HEK293 (cell line): ENCODE results near the gene RPS19BP1.

ENCODE experiments used
- CTCF ChIA-PET: fragments of 350-600 bp; formaldehyde crosslinking; extraction: SDS; loops from one replicate; lab custom pipeline; 2021; ENCODE audit warnings: antibody characterized with exemption; lab: Yijun Ruan, JAX
- POLR2A ChIA-PET: fragments of 300-600 bp; formaldehyde crosslinking; extraction: SDS; loops from one replicate; lab custom pipeline; 2020; ENCODE audit warnings: antibody characterized with exemption, inconsistent platforms; lab: Yijun Ruan, JAX
- H3K27ac ChIP-seq: fragments of 200-500 bp; sonication (Bioruptor generic); 2 replicates; pipeline ENCODE4 v1.5.1; 2014; ENCODE audit warnings: low read depth, low read length, control low read depth, inconsistent platforms; ENCODE audit errors: extremely low read depth
- H3K36me3 ChIP-seq, 2 experiments: fragments of 200-500 bp in 1 of 2; sonication (Bioruptor generic) in 1 of 2; 1 replicate in 1 of 2; 2 replicates in 1 of 2; pipeline ENCODE4 v1.5.1; 2014 to 2017; ENCODE audit warnings: inconsistent platforms in 2 of 2, low read length in 2 of 2; ENCODE audit not compliant: control insufficient read depth in 2 of 2, insufficient read depth in 1 of 2
- H3K4me1 ChIP-seq: fragments of 200-500 bp; sonication (Bioruptor generic); 2 replicates; pipeline ENCODE4 v1.5.1; 2014; ENCODE audit warnings: mild to moderate bottlenecking, low read length, inconsistent platforms; ENCODE audit not compliant: control insufficient read depth, insufficient read depth
- H3K4me3 ChIP-seq: 2 replicates; pipeline ENCODE4 v1.5.1; 2011; ENCODE audit warnings: low read depth, mild to moderate bottlenecking, control low read depth, low read length, moderate library complexity
- H3K9me3 ChIP-seq: fragments of 200-500 bp; sonication (Bioruptor generic); 2 replicates; pipeline ENCODE4 v1.5.1; 2014; ENCODE audit warnings: low read depth, low read length, inconsistent platforms; ENCODE audit not compliant: control insufficient read depth, insufficient read depth
- ATF2 ChIP-seq: fragments of 450-650 bp; formaldehyde crosslinking; IDR thresholded peaks from 2 replicates; pipeline ENCODE4 v1.5.1; 2016; ENCODE audit warnings: missing biosample characterization, missing genetic modification characterization, low read depth
- BCL11B ChIP-seq: fragments of 450-650 bp; formaldehyde crosslinking; IDR thresholded peaks from 2 replicates; pipeline ENCODE4 v1.5.1; 2016; ENCODE audit warnings: low read depth, missing biosample characterization, missing genetic modification characterization
- HOXC10 ChIP-seq: sonication (generic); formaldehyde crosslinking; IDR thresholded peaks from 2 replicates; pipeline ENCODE4 v1.8.1; 2023; ENCODE audit warnings: mild to moderate bottlenecking, missing genetic modification reagents
- IKZF3 ChIP-seq: fragments of 450-650 bp; IDR thresholded peaks from 2 replicates; pipeline ENCODE4 v1.5.0; 2018; ENCODE audit warnings: missing biosample characterization, mild to moderate bottlenecking, missing genetic modification characterization, moderate library complexity
- PRDM1 ChIP-seq: fragments of 450-650 bp; formaldehyde crosslinking; IDR thresholded peaks from 2 replicates; pipeline ENCODE4; 2016; ENCODE audit warnings: missing biosample characterization, missing genetic modification characterization
- RBAK ChIP-seq: fragments of 450-650 bp; formaldehyde crosslinking; IDR thresholded peaks from 2 replicates; pipeline ENCODE4 v1.5.1; 2016; ENCODE audit warnings: missing biosample characterization, missing genetic modification characterization
- SALL2 ChIP-seq: fragments of 450-650 bp; formaldehyde crosslinking; IDR thresholded peaks from 2 replicates; pipeline ENCODE4 v1.5.0; 2017; ENCODE audit warnings: missing biosample characterization, mild to moderate bottlenecking, missing genetic modification characterization, borderline replicate concordance
- TRIM28 ChIP-seq: IDR thresholded peaks from 2 replicates; pipeline ENCODE4 v1.6.1; 2011; ENCODE audit warnings: low read length, control low read depth, borderline replicate concordance
- YY2 ChIP-seq: fragments of 450-650 bp; formaldehyde crosslinking; IDR thresholded peaks from 2 replicates; pipeline ENCODE4 v1.5.1; 2016; ENCODE audit warnings: missing biosample characterization, missing genetic modification characterization
- ZBTB17 ChIP-seq: fragments of 450-650 bp; formaldehyde crosslinking; IDR thresholded peaks from 2 replicates; pipeline ENCODE4 v1.5.1; 2016; ENCODE audit warnings: missing biosample characterization, missing genetic modification characterization
- ZNF121 ChIP-seq: fragments of 450-650 bp; formaldehyde crosslinking; IDR thresholded peaks from 2 replicates; pipeline ENCODE4 v1.5.1; 2016; ENCODE audit warnings: missing biosample characterization, missing genetic modification characterization
- ZNF280D ChIP-seq: fragments of 450-650 bp; formaldehyde crosslinking; IDR thresholded peaks from 2 replicates; pipeline ENCODE4 v1.5.1; 2016; ENCODE audit warnings: missing biosample characterization, missing genetic modification characterization
- ZNF292 ChIP-seq: fragments of 450-650 bp; formaldehyde crosslinking; IDR thresholded peaks from 2 replicates; pipeline ENCODE4 v1.5.1; 2016; ENCODE audit warnings: low read depth, missing biosample characterization, missing genetic modification characterization, borderline replicate concordance
- ZNF366 ChIP-seq: fragments of 450-650 bp; formaldehyde crosslinking; conservative IDR thresholded peaks from 2 replicates; pipeline ENCODE4 v1.5.1; 2016; ENCODE audit warnings: missing biosample characterization, missing genetic modification characterization
- ZNF37A ChIP-seq: fragments of 450-650 bp; IDR thresholded peaks from 2 replicates; pipeline ENCODE4 v1.5.1; 2018; ENCODE audit warnings: missing biosample characterization, missing genetic modification characterization
- ZNF600 ChIP-seq: fragments of 450-650 bp; formaldehyde crosslinking; IDR thresholded peaks from 2 replicates; pipeline ENCODE4 v1.5.1; 2016; ENCODE audit warnings: missing biosample characterization, missing genetic modification characterization
- ZNF623 ChIP-seq: fragments of 450-650 bp; formaldehyde crosslinking; IDR thresholded peaks from 2 replicates; pipeline ENCODE4 v1.5.1; 2016; ENCODE audit warnings: missing biosample characterization, missing genetic modification characterization
- ZNF626 ChIP-seq: fragments of 450-650 bp; sonication (Bioruptor Pico); formaldehyde crosslinking; IDR thresholded peaks from 2 replicates; pipeline ENCODE4 v1.5.1; 2018; ENCODE audit warnings: missing biosample characterization, missing genetic modification characterization, inconsistent platforms
- ZNF629 ChIP-seq: fragments of 450-650 bp; formaldehyde crosslinking; IDR thresholded peaks from 2 replicates; pipeline ENCODE4 v1.5.1; 2017; ENCODE audit warnings: missing biosample characterization, missing genetic modification characterization
- ZNF677 ChIP-seq: fragments of 450-650 bp; IDR thresholded peaks from 2 replicates; pipeline ENCODE4 v1.5.0; 2018; ENCODE audit warnings: missing biosample characterization, mild to moderate bottlenecking, missing genetic modification characterization, moderate library complexity
- ZNF747 ChIP-seq: fragments of 450-650 bp; formaldehyde crosslinking; IDR thresholded peaks from 2 replicates; pipeline ENCODE4 v1.5.1; 2016; ENCODE audit warnings: missing biosample characterization, missing genetic modification characterization
- ZNF843 ChIP-seq: fragments of 450-650 bp; formaldehyde crosslinking; IDR thresholded peaks from 2 replicates; pipeline ENCODE4 v1.5.1; 2016; ENCODE audit warnings: missing biosample characterization, missing genetic modification characterization

Gene RPS19BP1

GRCh38 chr22:39525658-39525975, 6.9 kb downstream of the RPS19BP1 start:
- POLR2A ChIA-PET: interaction anchor here (0.6 to 6.1 kb wide), 8 partner anchors 18 to 499 kb away, joined by 4 to 85 read pairs (median 6); partner anchors contain the start of genes MIEF1 and RPL3
- no peaks in the 10 kb centered on the region for H3K9me3 ChIP-seq
- CTCF ChIA-PET: interaction anchor here (0.7 to 13.7 kb wide), 4 partner anchors 11 to 760 kb away, joined by 3 to 380 read pairs (median 4); no protein-coding TSS in a partner anchor
- H3K4me3 ChIP-seq: no peak overlapping the region
- peaks cover 11 to 86% of the 10 kb centered on the region in 2 experiments; a peak in 2 of 3 replicates for H3K36me3 ChIP-seq
- peak overlapping the region; percentile 1; the same call in 1 of the 2 replicates for H3K27ac ChIP-seq
- peaks cover 7% of the 10 kb centered on the region; the same call in 1 of the 2 replicates for H3K4me1 ChIP-seq
- no peak for TF ChIP-seq ZNF747 (tag by site-specific recombination)
- TF ChIP-seq IKZF3 (tag by site-specific recombination): no peak; the same call in 1 of the 2 replicates
- TF ChIP-seq ZNF629 (tag by site-specific recombination): no peak
- TF ChIP-seq ZNF292: no peak
- no peak for TF ChIP-seq ZNF677
- no peak for TF ChIP-seq ZNF600 (tag by site-specific recombination)
- no peak for TF ChIP-seq SALL2 (tag by site-specific recombination)
- TF ChIP-seq RBAK (tag by site-specific recombination): no peak
- no peak for TF ChIP-seq YY2 (tag by site-specific recombination)
- no peak for TF ChIP-seq ZNF37A (tag by site-specific recombination)
- TF ChIP-seq ATF2 (tag by site-specific recombination): no peak
- no peak for TF ChIP-seq ZNF843 (tag by site-specific recombination)
- TF ChIP-seq, all 188 proteins: peak for 0

GRCh38 chr22:39524753-39525657, 7.5 kb downstream of the RPS19BP1 start:
- H3K9me3 ChIP-seq: no peaks in the 10 kb centered on the region
- peaks cover 7% of the 10 kb centered on the region; the same call in 1 of the 2 replicates for H3K4me1 ChIP-seq
- no peak overlapping the region for H3K4me3 ChIP-seq
- no peak for TF ChIP-seq ZNF623 (tag by site-specific recombination)
- no peak for TF ChIP-seq ZNF280D (tag by site-specific recombination)
- TF ChIP-seq ZNF366: peak; percentile 44; the same call in 1 of the 2 replicates
- peak; percentile 65 for TF ChIP-seq PRDM1 (tag by site-specific recombination)
- TF ChIP-seq HOXC10: no peak
- TF ChIP-seq BCL11B (tag by site-specific recombination): peak; percentile 66; the same call in 1 of the 2 replicates
- peak; percentile 46 for TF ChIP-seq ZBTB17
- 0 out of 2 replicates have a peak, but pooled peaks have one; percentile 36 for TF ChIP-seq TRIM28
- peak; percentile 84 for TF ChIP-seq IKZF3 (tag by site-specific recombination)
- TF ChIP-seq ZNF626: no peak
- no peak for TF ChIP-seq ZNF121 (tag by site-specific recombination)
- TF ChIP-seq, all 188 proteins: peak for 6
- Histone ChIP-seq H3K27ac (peak overlapping the region; percentile 5; the same call in 1 of the 2 replicates), H3K36me3 (peaks cover 5 to 81% of the 10 kb centered on the region in 2 experiments; a peak in 2 of 3 replicates)
- CTCF ChIA-PET: interaction anchor here (0.6 to 13.7 kb wide), 8 partner anchors 9 to 759 kb away, joined by 3 to 380 read pairs (median 4); no protein-coding TSS in a partner anchor
- POLR2A ChIA-PET: interaction anchor here (0.6 to 6.1 kb wide), 15 partner anchors 8 to 519 kb away, joined by 4 to 85 read pairs (median 6); partner anchors contain the start of genes MIEF1, RPL3, RPS19BP1 and TAB1
